Cardiac muscle cell (in vitro differentiated cells and primary cell): ENCODE results near the gene LRCH3. TPM values are rescaled to one million over a fixed set of nuclear protein-coding genes. Genes with fewer than 3 reads are reported as not detected.

Experiments
- DNase-seq, 2 donors: peaks; one replicate each; pipeline versions ENCODE4 v3.0.0 to v3.0.0-alpha.2; 2010 to 2017; ENCODE audit warnings: low read depth in 1 of 2, low spot score in 1 of 2
- H3K27ac ChIP-seq: fragments of 200-600 bp; sonication (generic); 2 replicates; pipeline ENCODE4 v1.5.1; 2016
- H3K27me3 ChIP-seq: fragments of 200-600 bp; sonication (generic); 2 replicates; pipeline ENCODE4 v1.6.0; 2016; ENCODE audit warnings: control low read depth
- H3K36me3 ChIP-seq: fragments of 200-600 bp; sonication (generic); 2 replicates; pipeline ENCODE4 v1.5.1; 2016; ENCODE audit warnings: control low read depth
- H3K4me1 ChIP-seq: fragments of 200-600 bp; sonication (generic); 2 replicates; pipeline ENCODE4 v1.8.1; 2017; ENCODE audit warnings: low read depth, mild to moderate bottlenecking, mixed run types
- H3K4me3 ChIP-seq: fragments of 200-600 bp; sonication (generic); 2 replicates; pipeline ENCODE4 v1.5.1; 2016; ENCODE audit warnings: mild to moderate bottlenecking
- H3K9me3 ChIP-seq: fragments of 200-600 bp; sonication (generic); 2 replicates; pipeline ENCODE4 v1.5.1; 2017; ENCODE audit warnings: low read depth, mild to moderate bottlenecking, control low read depth
- polyA plus RNA-seq: library from polyadenylated mRNA; unstranded; fragments of >200 nt; fragmentation: Nextera tagmentation; extraction: Ambion mirVana; gene quantifications from 2 replicates; pipeline ENCODE4 v1.2.1, GENCODE V29; 2016
- total RNA-seq: library from RNA; depleted of rRNA; stranded (reverse); fragments of >200 nt; gene quantifications from 2 replicates; pipeline ENCODE4 v1.2.3, GENCODE V29; 2016
- TF ChIP-seq, protein P1 (sequence below): IDR thresholded peaks from 2 replicates; pipeline ENCODE4 v1.5.1; 2012; ENCODE audit warnings: low read depth, mild to moderate bottlenecking, low read length

Gene LRCH3
- total and polyA plus RNA-seq, 2 experiments from 2014 or later = 36.7 to 38.9 TPM

DNA sequence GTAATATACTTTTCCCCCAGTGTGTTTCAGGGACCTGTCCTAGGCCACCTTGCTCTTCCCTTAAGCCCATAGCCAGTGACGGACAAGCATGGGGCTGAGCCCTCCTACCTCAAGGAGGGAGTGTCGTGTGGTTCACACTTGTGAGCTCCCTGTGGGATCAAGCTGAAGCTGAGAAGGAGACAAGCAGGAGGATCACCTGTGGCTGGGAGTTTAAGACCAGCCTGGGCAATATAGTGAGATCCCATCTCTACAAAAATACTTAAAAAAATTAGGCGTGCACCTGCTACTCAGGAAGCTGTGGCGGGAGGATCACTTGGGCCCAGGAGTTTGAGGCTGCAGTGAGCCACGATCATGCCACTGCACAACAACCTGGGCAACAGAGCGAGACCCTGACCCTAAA, 82.3 kb downstream of the LRCH3 start:
- TF ChIP-seq, protein P1, sequence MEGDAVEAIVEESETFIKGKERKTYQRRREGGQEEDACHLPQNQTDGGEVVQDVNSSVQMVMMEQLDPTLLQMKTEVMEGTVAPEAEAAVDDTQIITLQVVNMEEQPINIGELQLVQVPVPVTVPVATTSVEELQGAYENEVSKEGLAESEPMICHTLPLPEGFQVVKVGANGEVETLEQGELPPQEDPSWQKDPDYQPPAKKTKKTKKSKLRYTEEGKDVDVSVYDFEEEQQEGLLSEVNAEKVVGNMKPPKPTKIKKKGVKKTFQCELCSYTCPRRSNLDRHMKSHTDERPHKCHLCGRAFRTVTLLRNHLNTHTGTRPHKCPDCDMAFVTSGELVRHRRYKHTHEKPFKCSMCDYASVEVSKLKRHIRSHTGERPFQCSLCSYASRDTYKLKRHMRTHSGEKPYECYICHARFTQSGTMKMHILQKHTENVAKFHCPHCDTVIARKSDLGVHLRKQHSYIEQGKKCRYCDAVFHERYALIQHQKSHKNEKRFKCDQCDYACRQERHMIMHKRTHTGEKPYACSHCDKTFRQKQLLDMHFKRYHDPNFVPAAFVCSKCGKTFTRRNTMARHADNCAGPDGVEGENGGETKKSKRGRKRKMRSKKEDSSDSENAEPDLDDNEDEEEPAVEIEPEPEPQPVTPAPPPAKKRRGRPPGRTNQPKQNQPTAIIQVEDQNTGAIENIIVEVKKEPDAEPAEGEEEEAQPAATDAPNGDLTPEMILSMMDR = no peak
- Histone ChIP-seq H3K4me3 (no peak overlapping the region), H3K36me3 (peaks cover 35% of the 10 kb centered on the region), H3K4me1 (no peaks in the 10 kb centered on the region), H3K27ac (no peak overlapping the region), H3K9me3 (no peaks in the 10 kb centered on the region), H3K27me3 (no peaks in the 10 kb centered on the region)
- no peak for DNase-seq

DNA sequence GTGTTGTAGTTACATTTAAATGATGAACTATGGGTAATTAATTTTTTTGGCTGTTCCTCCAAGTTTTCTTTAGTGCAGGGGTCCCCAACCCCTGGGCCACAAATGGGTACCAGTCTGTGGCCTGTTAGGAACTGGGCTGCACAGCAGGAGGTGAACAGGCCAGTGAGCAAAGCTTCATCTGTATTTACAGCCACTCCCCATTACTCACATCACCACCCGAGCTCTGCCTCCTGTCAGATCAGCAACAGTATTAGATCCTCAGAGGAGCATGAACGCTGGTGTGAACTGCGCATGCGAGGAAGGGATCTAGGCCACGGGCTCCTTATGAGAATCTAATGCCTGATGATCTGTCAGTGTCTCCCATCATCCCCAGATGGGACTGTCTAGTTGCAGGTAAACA, 83.0 kb downstream of the LRCH3 start:
- no peak overlapping the region for H3K4me3 ChIP-seq

DNA sequence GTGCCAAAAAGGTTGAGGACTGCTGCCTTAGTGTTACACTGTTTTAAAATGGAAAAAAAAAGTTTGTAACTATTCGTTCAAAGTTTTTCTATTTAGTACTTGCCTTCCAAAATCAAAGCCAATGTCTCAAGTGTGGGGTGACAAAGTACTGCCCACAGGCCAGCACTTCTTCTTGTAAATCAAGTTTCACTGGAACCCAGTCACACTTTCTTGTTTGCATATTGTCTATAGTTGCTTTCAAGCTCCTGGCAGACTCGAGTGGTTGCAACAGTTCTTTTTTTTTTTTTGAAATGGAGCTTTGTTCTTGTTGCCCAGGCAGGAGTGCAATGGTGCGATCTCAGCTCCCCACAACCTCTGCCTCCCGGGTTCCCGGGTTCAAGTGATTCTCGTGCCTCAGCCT, 83.6 kb downstream of the LRCH3 start:
- Histone ChIP-seq H3K4me3 (no peak overlapping the region), H3K27me3 (no peaks in the 10 kb centered on the region), H3K27ac (no peak overlapping the region), H3K4me1 (no peaks in the 10 kb centered on the region), H3K9me3 (no peaks in the 10 kb centered on the region), H3K36me3 (peaks cover 35% of the 10 kb centered on the region)
- TF ChIP-seq, protein P1 = no peak
- DNase-seq = no peak

More for the DNA sequence above, 83.0 kb downstream of the LRCH3 start:
- Histone ChIP-seq H3K27me3 (no peaks in the 10 kb centered on the region), H3K27ac (no peak overlapping the region), H3K9me3 (no peaks in the 10 kb centered on the region), H3K36me3 (peaks cover 35% of the 10 kb centered on the region), H3K4me1 (no peaks in the 10 kb centered on the region)
- no peak for DNase-seq
- TF ChIP-seq, protein P1 = no peak

DNA sequence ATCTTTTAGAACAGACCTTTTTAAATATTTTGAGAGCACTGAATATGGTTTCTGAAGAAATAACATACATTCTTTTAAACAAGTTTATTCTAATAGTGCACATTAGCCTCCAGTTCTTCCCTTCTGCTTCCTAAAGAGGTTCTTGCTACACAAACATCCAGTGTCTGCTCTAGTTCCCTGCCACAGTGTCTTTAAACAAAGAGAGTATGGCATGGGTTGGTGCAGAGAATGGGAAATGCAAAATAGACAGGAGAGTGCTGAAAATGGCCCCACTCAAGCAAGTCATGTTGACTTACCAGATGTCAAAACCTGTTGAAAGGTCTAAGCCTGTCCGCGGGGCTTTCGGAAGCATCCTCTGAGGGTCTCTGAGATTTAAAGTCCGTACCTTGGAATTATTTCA, 86.8 kb downstream of the LRCH3 start:
- Histone ChIP-seq H3K4me3 (no peak overlapping the region), H3K4me1 (no peaks in the 10 kb centered on the region), H3K27ac (no peak overlapping the region), H3K36me3 (peaks cover 27% of the 10 kb centered on the region), H3K9me3 (no peaks in the 10 kb centered on the region), H3K27me3 (no peaks in the 10 kb centered on the region)
- TF ChIP-seq, protein P1 = no peak
- DNase-seq = no peak

DNA sequence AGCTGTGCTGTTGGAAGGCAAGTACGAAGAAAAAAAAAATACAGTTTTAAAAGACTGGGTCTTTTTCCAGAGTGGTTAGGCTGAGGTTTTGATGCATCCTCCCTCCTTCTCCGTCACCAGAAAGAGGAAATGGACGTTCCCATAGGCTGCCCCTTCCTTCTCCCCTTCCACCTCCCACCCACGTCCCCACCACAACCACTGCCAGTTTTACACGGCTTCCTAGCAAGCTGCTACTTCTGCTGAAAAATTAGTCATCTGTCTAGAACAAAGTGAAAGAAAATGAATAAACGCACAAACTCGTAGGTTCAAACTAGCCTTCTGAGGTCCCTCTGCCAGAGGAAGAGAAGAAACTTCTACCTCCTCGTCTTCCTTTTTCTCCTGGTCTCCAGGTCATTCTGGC, 87.4 kb downstream of the LRCH3 start:
- Histone ChIP-seq H3K4me1 (no peaks in the 10 kb centered on the region), H3K36me3 (peaks cover 24% of the 10 kb centered on the region), H3K4me3 (no peak overlapping the region), H3K27ac (no peak overlapping the region), H3K9me3 (no peaks in the 10 kb centered on the region), H3K27me3 (no peaks in the 10 kb centered on the region)
- TF ChIP-seq, protein P1 = no peak
- DNase-seq = no peak
